CD4-positive, alpha-beta T cell treated with Interleukin-17A for 4 hours (primary cell): Measurements from ENCODE around the gene IRF2.

ENCODE experiments used
- DNase-seq: peaks from one replicate; pipeline ENCODE4 v3.0.0-alpha.2; 2020; ENCODE audit warnings: mixed read lengths

Gene IRF2

GRCh38 chr4:184428787-184429186 is 45.6 kb downstream of the IRF2 start:
- no peak for DNase-seq

- DNase-seq: no peak
Measured at GRCh38 chr4:184427687-184428086, 46.7 kb downstream of the IRF2 start.

GRCh38 chr4:184427093-184427492 is 47.3 kb downstream of the IRF2 start:
- no peak for DNase-seq

- no peak for DNase-seq
Measured at GRCh38 chr4:184424993-184425758, 49.2 kb downstream of the IRF2 start.

- DNase-seq: no peak
Measured at GRCh38 chr4:184424279-184424678, 50.1 kb downstream of the IRF2 start.

- DNase-seq: no peak
Measured at GRCh38 chr4:184423003-184423686, 51.2 kb downstream of the IRF2 start.

GRCh38 chr4:184422378-184422777 is 52.0 kb downstream of the IRF2 start:
- no peak for DNase-seq

GRCh38 chr4:184421533-184422155 is 52.7 kb downstream of the IRF2 start:
- DNase-seq: no peak

GRCh38 chr4:184420881-184421416 is 53.4 kb downstream of the IRF2 start:
- no peak for DNase-seq

GRCh38 chr4:184420402-184420801 is 53.9 kb downstream of the IRF2 start:
- peak; percentile 24 for DNase-seq

- DNase-seq: no peak
Measured at GRCh38 chr4:184419976-184420375, 54.4 kb downstream of the IRF2 start.

- peak; percentile 37 for DNase-seq
Measured at GRCh38 chr4:184417802-184418511, 56.4 kb downstream of the IRF2 start.

- peak; percentile 57 for DNase-seq
Measured at GRCh38 chr4:184416913-184417734, 57.2 kb downstream of the IRF2 start.

- no peak for DNase-seq
Measured at GRCh38 chr4:184415071-184415470, 59.3 kb downstream of the IRF2 start.

- DNase-seq: no peak
Measured at GRCh38 chr4:184413261-184414046, 60.9 kb downstream of the IRF2 start.

GRCh38 chr4:184410748-184411147 is 63.6 kb downstream of the IRF2 start:
- DNase-seq: no peak

- peak; percentile 62 for DNase-seq
Measured at GRCh38 chr4:184409911-184410692, 64.2 kb downstream of the IRF2 start.

GRCh38 chr4:184409502-184409901 is 64.8 kb downstream of the IRF2 start:
- no peak for DNase-seq

- no peak for DNase-seq
Measured at GRCh38 chr4:184408684-184409081, 65.7 kb downstream of the IRF2 start.

- no peak for DNase-seq
Measured at GRCh38 chr4:184408021-184408683, 66.2 kb downstream of the IRF2 start.
